ENCODE data around the gene PCK2. TPM values are rescaled to one million over a fixed set of nuclear protein-coding genes. Genes with fewer than 3 reads are reported as not detected.
"Not testable (repeated sequence)": the region's sequence is repeated elsewhere in the genome, so short reads cannot be mapped to it uniquely, and the experiment has no call there.

The PCK2 gene
- polyA plus RNA-seq, 2 of the 4 experiments (the other 2 are of a cell fraction): 16.9 to 60.2 TPM

DNA sequence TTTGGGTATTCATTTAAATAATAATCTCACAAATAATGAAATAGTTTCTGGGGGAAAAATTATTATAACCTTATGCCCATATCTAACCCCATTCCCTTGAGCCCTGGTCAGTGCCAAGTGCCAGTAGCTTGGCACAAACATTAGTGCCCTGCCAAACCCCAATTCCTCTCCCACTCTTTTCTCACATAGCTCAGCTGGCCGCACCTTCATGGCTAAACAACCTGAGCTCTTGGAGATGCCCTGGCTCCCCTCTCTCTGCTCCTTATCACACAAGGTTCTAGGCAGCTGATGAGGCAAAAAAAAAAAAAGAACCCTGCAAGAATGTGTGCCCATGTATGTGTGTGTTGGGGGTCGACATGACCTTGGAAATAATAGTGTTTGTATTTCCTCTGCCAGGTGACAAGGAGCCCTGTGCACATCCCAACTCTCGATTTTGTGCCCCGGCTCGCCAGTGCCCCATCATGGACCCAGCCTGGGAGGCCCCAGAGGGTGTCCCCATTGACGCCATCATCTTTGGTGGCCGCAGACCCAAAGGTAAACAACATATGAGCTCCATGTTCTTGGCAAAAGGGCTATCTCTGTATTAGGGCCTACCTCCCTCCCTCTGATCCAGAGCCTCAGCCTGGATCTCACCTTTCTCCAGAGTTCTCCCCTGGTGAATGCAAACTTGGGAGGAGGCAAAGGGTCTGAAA lies 8.4 kb downstream of the PCK2 start:
- TF ChIP-seq ELK1 (IDR thresholded peaks at IDR 0.05; ENCODE audit: low read depth, low read length) (no peak), HOXB13 (CRISPR knock-in tag; IDR thresholded peaks at IDR 0.05; ENCODE audit: low read depth) (no peak), TFCP2L1 (CRISPR knock-in tag; IDR thresholded peaks at IDR 0.05) (no peak), RARB (CRISPR knock-in tag; IDR thresholded peaks at IDR 0.05) (no peak), TP53 (CRISPR knock-in tag; IDR thresholded peaks at IDR 0.05) (no peak), HOXA7 (CRISPR knock-in tag; IDR thresholded peaks at IDR 0.05) (no peak), CTCF (IDR thresholded peaks at IDR 0.05) (no peak), CHD2 (IDR thresholded peaks at IDR 0.05; ENCODE audit: low read length, partially characterized antibody) (no peak), JUNB (IDR thresholded peaks at IDR 0.05) (no peak), MYC (IDR thresholded peaks at IDR 0.05; ENCODE audit: borderline replicate concordance, low read length) (no peak)
- FAIRE-seq: no peak
- H3K27ac ChIP-seq: no peak overlapping the region
- no peak overlapping the region for H3K4me3 ChIP-seq
- no peak for DNase-seq (ENCODE audit: low read depth in 1 of 2, low spot score in 1 of 2)
- WGBS (ENCODE audit: missing lambda C conversion rate): 86% methylated on average over 7 of the region's 7 CpGs
- POLR2A ChIA-PET: interaction anchor here (1.8 to 5.6 kb wide), 2 partner anchors 8 to 12 kb away, joined by 7 to 26 read pairs; partner anchors contain the start of genes DCAF11, NRL and PCK2
- CTCF ChIA-PET: interaction anchor here (1.2 to 13.3 kb wide), 6 partner anchors 7 to 58 kb away, joined by 3 to 244 read pairs (median 8); partner anchors contain the start of genes DCAF11, IRF9, NRL and PCK2
- no peak for ATAC-seq
- no peak overlapping the region for H3K4me2 ChIP-seq
- H3K9me3 ChIP-seq: no peaks in the 10 kb centered on the region
- no peaks in the 10 kb centered on the region for H3K4me1 ChIP-seq

DNA sequence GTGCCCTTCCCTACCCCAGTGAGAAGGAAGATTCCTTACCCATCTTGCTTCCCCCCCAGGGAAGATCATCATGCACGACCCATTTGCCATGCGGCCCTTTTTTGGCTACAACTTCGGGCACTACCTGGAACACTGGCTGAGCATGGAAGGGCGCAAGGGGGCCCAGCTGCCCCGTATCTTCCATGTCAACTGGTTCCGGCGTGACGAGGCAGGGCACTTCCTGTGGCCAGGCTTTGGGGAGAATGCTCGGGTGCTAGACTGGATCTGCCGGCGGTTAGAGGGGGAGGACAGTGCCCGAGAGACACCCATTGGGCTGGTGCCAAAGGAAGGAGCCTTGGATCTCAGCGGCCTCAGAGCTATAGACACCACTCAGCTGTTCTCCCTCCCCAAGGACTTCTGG lies 9.3 kb downstream of the PCK2 start:
- ChIA-PET CTCF (interaction anchor here (1.2 to 13.3 kb wide), 7 partner anchors 8 to 57 kb away, joined by 3 to 244 read pairs (median 5); partner anchors contain the start of genes DCAF11, IRF9, NRL and PCK2), POLR2A (interaction anchor here (1.8 to 5.6 kb wide), 2 partner anchors 9 to 11 kb away, joined by 7 to 26 read pairs; partner anchors contain the start of genes DCAF11, NRL and PCK2)
- no peak overlapping the region for H3K4me3 ChIP-seq
- no peaks in the 10 kb centered on the region for H3K9me3 ChIP-seq
- H3K4me1 ChIP-seq: peaks cover under 1% of the 10 kb centered on the region; the same call in 1 of the 3 replicates
- ATAC-seq: no peak
- H3K27ac ChIP-seq: no peak overlapping the region
- H3K4me2 ChIP-seq: no peak overlapping the region
- FAIRE-seq: no peak
- TF ChIP-seq, protein P1, sequence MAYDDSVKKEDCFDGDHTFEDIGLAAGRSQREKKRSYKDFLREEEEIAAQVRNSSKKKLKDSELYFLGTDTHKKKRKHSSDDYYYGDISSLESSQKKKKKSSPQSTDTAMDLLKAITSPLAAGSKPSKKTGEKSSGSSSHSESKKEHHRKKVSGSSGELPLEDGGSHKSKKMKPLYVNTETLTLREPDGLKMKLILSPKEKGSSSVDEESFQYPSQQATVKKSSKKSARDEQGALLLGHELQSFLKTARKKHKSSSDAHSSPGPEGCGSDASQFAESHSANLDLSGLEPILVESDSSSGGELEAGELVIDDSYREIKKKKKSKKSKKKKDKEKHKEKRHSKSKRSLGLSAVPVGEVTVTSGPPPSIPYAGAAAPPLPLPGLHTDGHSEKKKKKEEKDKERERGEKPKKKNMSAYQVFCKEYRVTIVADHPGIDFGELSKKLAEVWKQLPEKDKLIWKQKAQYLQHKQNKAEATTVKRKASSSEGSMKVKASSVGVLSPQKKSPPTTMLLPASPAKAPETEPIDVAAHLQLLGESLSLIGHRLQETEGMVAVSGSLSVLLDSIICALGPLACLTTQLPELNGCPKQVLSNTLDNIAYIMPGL (CRISPR knock-in tag; IDR thresholded peaks at IDR 0.05; ENCODE audit: borderline replicate concordance): no peak
- TF ChIP-seq EHF (CRISPR knock-in tag; IDR thresholded peaks at IDR 0.05) (no peak), RFX5 (IDR thresholded peaks at IDR 0.05) (no peak), TFCP2L1 (CRISPR knock-in tag; IDR thresholded peaks at IDR 0.05) (no peak), BHLHE40 (IDR thresholded peaks at IDR 0.05; ENCODE audit: low read depth, low read length) (no peak), HEYL (CRISPR knock-in tag; IDR thresholded peaks at IDR 0.05) (no peak), RCOR1 (IDR thresholded peaks at IDR 0.05; ENCODE audit: low read depth, low read length) (no peak), HOXA7 (CRISPR knock-in tag; IDR thresholded peaks at IDR 0.05) (no peak), CBX8 (IDR thresholded peaks at IDR 0.05) (no peak), ELK1 (IDR thresholded peaks at IDR 0.05; ENCODE audit: low read depth, low read length) (no peak), NPAS2 (CRISPR knock-in tag; IDR thresholded peaks at IDR 0.05; ENCODE audit: borderline replicate concordance) (no peak), CTCF (IDR thresholded peaks at IDR 0.05) (no peak), RNF2 (IDR thresholded peaks at IDR 0.05; ENCODE audit: borderline replicate concordance, low read depth) (no peak)
- TF ChIP-seq, protein P2, sequence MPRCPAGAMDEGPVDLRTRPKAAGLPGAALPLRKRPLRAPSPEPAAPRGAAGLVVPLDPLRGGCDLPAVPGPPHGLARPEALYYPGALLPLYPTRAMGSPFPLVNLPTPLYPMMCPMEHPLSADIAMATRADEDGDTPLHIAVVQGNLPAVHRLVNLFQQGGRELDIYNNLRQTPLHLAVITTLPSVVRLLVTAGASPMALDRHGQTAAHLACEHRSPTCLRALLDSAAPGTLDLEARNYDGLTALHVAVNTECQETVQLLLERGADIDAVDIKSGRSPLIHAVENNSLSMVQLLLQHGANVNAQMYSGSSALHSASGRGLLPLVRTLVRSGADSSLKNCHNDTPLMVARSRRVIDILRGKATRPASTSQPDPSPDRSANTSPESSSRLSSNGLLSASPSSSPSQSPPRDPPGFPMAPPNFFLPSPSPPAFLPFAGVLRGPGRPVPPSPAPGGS (IDR thresholded peaks at IDR 0.05): no peak
- no peak for DNase-seq (ENCODE audit: low read depth in 1 of 2, low spot score in 1 of 2)
- 90% methylated on average over 13 of the region's 13 CpGs for WGBS (ENCODE audit: missing lambda C conversion rate)

DNA sequence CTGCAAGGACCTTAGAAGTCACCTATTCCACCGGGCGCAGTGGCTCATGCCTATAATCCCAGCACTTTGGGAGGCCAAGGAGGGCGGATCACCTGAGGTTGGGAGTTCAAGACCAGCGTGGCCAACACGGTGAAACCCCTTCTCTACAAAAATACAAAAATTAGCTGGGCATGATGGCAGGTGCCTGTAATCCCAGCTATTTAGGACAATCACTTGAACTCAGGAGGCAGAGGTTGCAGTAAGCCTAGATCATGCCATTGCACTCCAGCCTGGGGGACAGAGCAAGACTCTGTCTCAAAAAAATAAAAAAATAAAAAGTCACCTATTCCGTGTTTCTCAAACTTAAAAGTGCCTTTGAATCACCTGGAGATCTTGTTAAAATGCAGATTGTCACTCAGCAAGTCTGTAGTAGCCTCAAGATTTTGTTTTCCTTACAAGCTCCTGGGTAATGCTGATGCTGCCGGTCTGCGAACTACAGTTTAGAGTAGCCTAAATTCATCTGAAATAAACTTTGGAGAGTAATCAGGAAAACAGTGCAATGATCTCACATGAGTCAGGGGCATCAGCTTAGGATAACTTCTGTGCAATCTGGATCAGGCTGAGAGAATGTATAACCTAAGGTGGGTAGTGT lies 11.6 kb downstream of the PCK2 start:
- not testable (repeated sequence) for FAIRE-seq; H3K9me3 ChIP-seq; ATAC-seq; H3K27ac ChIP-seq; H3K4me2 ChIP-seq; H3K4me1 ChIP-seq; DNase-seq (ENCODE audit: low read depth in 1 of 2, low spot score in 1 of 2); H3K4me3 ChIP-seq
- 89% methylated on average over 8 of the region's 8 CpGs for WGBS (ENCODE audit: missing lambda C conversion rate)
- CTCF ChIA-PET: interaction anchor here (0.6 to 13.3 kb wide), 8 partner anchors 10 to 91 kb away, joined by 3 to 244 read pairs (median 6); partner anchors contain the start of genes IRF9 and PCK2
- POLR2A ChIA-PET: interaction anchor here (5.6 to 6.1 kb wide), 2 partner anchors 9 to 12 kb away, joined by 26 to 38 read pairs; partner anchors contain the start of genes DCAF11, NRL and PCK2

Data from A549 (cell line).